C4-2B (cell line): ENCODE results near the gene CAPN9.
A peak's percentile ranks its signal among the peaks of the same experiment; 100 is the strongest.

Source experiments
- H3K27ac ChIP-seq: fragments of 450-650 bp; 2 replicates; pipeline ENCODE4 v1.5.1; 2017
- ZFX ChIP-seq: fragments of 450-650 bp; IDR thresholded peaks from 2 replicates; pipeline ENCODE4 v1.6.1; 2017
- TF ChIP-seq, protein P1 (sequence below): fragments of 450-650 bp; conservative IDR thresholded peaks from 2 replicates; pipeline ENCODE4 v1.5.1; 2017; ENCODE audit warnings: mild to moderate bottlenecking

The CAPN9 gene

DNA sequence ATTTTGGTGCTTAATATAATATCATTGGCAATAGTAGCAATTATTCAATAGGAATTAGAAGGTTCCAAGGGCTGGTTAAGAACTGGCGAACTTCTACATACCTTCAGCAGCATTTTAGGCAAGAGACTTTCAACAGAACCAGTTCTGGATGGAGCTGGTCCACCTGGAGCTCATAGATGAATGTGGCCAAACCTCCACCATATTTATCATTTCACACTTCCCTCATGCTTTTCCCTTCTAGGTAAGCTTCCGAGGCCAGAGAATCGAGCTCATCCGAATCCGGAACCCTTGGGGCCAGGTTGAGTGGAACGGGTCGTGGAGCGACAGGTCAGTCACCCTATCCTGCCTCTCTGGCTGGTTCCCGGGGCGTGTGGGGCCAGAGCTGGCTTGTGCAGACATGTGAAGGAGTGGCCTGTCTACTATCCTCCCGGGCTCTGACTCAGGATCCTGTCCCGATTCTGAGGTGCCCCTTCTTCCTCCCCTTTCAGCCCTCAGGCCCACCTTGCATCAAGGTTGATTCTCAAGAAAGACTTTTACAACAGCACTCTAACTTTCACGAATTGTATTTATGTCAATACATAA lies 24.7 kb downstream of the CAPN9 start:
- no peak for TF ChIP-seq ZFX
- TF ChIP-seq, protein P1, sequence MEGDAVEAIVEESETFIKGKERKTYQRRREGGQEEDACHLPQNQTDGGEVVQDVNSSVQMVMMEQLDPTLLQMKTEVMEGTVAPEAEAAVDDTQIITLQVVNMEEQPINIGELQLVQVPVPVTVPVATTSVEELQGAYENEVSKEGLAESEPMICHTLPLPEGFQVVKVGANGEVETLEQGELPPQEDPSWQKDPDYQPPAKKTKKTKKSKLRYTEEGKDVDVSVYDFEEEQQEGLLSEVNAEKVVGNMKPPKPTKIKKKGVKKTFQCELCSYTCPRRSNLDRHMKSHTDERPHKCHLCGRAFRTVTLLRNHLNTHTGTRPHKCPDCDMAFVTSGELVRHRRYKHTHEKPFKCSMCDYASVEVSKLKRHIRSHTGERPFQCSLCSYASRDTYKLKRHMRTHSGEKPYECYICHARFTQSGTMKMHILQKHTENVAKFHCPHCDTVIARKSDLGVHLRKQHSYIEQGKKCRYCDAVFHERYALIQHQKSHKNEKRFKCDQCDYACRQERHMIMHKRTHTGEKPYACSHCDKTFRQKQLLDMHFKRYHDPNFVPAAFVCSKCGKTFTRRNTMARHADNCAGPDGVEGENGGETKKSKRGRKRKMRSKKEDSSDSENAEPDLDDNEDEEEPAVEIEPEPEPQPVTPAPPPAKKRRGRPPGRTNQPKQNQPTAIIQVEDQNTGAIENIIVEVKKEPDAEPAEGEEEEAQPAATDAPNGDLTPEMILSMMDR = no peak
- H3K27ac ChIP-seq = no peak overlapping the region

DNA sequence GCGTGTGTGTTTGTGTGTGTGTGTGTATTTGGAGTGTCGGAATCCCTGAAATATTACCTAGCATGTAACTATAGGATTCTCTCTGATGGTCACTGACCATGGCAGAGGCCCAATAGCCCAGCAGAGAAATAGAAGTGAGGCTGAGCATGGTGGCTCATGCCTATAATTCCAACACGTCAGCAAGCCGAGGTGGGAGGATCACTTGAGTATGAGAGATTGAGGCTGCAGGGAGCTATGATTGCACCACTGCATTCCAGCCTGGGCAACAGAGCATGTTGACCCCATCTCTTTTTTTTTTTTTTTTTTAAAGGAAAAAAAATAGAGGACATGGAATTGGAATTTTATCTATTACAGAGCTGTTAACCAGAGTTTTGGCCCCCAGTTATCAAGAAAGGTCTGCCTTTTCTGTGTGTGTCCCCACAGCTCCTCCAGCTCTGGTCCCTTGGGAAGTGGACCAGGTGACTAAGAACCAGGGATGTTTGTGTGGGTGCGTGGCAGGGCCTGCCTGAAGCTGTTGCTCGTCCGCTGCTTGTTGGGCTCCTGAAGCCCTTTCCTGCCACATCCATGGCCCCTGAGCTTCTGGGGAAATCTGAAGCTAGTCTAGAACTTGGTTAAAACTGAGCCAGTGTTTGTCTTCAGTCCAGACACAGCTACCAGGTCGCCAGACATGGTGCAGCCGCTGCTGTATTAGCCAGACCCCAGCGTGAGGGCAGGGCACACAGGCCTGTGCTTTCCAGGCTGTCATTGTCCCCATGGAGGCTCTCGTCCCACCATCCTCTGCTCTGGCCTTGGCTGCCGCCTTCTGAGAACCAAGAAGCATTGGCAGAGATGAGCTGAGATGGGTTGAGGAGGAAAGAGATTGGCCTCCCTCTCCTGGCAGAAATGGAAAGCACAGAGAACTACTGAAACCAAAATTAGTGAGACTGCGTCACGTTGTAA lies 25.5 kb downstream of the CAPN9 start:
- TF ChIP-seq, protein P1 = peak; percentile 80
- TF ChIP-seq ZFX = no peak
- H3K27ac ChIP-seq = no peak overlapping the region

DNA sequence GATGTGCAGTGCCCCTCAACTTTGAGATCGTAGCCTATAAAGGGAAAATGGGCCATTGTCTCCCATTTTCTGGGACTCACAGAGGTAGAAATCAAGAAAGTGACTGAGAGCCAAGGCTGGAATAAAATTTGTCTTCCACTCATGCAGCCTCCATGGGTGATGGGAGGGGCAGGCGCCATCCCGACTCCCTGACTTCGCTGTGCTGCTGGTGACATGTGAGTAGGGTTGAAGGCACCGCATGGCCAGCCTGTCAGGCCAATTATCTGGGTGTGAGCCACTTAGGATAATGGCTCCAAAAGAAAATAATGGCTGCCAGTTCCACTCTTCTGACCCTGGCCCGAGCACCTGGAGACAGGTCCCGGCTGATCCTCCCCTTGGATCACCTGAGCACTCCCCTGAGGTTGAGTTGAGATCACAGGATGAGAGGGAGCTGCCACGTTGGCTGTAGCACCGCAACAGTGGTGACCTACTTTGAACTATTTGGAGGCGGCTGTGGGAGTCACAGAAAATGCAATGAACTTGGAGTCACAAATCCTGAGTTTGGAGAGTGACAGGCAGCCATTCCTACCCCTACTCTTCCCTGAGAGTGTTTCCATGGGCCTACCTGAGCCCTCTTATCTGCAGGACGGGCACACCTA lies 26.3 kb downstream of the CAPN9 start:
- no peak for TF ChIP-seq ZFX
- TF ChIP-seq, protein P1 = peak; percentile 50

DNA sequence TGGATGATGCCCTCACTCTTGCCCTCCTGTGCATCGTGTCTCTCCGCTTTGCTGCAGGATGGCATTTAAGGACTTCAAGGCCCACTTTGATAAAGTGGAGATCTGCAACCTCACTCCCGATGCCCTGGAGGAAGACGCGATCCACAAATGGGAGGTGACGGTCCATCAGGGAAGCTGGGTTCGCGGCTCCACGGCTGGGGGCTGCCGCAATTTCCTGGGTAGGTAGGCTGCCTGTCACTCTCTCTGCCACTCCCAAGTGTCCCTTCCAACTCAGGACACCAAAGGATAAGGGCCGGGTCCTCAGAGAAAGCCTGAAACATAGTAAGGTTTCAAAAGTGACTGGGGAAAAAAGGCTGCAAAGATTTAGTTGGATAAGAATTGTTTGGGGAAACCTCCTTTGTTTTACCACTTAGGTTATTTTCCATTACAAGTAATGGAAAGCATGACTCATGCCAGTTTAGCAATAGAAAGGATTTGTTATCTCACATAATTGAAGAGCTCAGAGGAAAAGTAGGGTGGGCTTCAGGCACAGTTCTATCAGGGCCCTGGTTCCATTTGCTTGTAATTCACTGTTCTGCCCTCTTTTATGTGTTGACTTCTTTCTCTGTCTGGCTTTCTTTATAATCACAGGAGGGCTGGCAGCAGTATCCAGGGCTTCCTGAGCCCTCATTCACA lies 31.9 kb downstream of the CAPN9 start:
- TF ChIP-seq, protein P1 = no peak
- no peak for TF ChIP-seq ZFX
- no peak overlapping the region for H3K27ac ChIP-seq

More for the DNA sequence above, 26.3 kb downstream of the CAPN9 start:
- H3K27ac ChIP-seq = no peak overlapping the region

DNA sequence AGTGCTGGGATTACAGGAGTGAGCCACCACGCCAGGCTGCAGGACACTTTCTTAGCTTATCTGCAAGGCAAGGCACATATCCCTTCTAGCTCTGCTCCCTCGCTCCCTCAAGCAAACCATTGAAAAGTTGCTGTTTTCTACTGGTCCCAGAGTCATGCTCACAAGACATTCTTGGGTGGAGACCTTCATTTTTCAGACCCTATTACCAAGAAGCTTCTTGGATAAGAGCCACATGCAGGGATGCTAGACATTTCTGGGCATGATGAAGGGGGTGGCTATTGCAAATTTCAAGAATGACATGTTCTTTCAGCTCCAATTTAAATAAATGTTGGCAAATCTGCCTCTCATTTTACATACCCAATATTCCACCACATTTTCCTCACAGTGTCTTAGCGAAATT lies 33.9 kb downstream of the CAPN9 start:
- H3K27ac ChIP-seq = no peak overlapping the region
- no peak for TF ChIP-seq ZFX
- TF ChIP-seq, protein P1 = no peak

DNA sequence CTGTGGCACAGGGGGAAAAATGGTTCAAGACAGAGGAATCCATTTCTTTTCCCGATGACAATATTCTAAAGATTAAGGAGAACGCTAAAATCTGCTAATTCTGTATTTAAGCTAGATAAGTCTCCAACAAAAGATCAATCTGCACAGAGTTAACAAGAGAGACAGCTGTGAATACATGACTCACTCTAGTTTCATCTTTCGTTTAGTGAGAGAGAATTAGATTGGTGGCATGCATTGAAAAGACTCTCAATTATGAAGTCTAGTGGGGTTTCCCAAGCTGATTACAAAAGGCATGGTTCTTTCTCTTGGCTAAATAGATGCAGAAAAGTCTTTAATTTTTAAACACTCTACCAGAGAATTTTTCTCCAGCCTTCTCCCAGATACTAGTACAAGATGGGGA lies 34.4 kb downstream of the CAPN9 start:
- H3K27ac ChIP-seq = no peak overlapping the region
- TF ChIP-seq, protein P1 = no peak
- no peak for TF ChIP-seq ZFX
